IMR-90 (cell line): Measurements from ENCODE around the gene SSNA1. TPM values are rescaled to one million over a fixed set of nuclear protein-coding genes. Genes with fewer than 3 reads are reported as not detected.

Experiments used
- ATAC-seq: fragments of 200-7000 bp; cut with Tn5 transposase; 2 replicates; pipeline ENCODE4 v1.9.1; 2020; ENCODE audit warnings: low read depth, mild to moderate bottlenecking, moderate library complexity
- BruUV-seq: library from RNA; stranded (reverse); fragments of 400-500 nt; replicated peaks from 2 replicates; lab custom pipeline; 2021; lab: Mats Ljungman, UMichigan
- CTCF ChIA-PET: fragments of 300-600 bp; formaldehyde crosslinking; extraction: SDS; loops from one replicate; lab custom pipeline; 2021; ENCODE audit warnings: antibody characterized with exemption; lab: Yijun Ruan, JAX
- POLR2A ChIA-PET: fragments of 300-600 bp; sonication (Branson Sonifier 250); formaldehyde crosslinking; loops from one replicate; lab custom pipeline; 2022; ENCODE audit warnings: antibody characterized with exemption; ENCODE audit not compliant: unreplicated experiment; lab: Charles Lee
- DNase-seq: peaks from one replicate; pipeline ENCODE4 v3.0.0; 2013
- H2AFZ ChIP-seq: replicated peaks from 2 replicates; pipeline ENCODE3; 2013; ENCODE audit warnings: low read length, mild to moderate bottlenecking; ENCODE audit not compliant: poor library complexity
- H2AK5ac ChIP-seq: 2 replicates; pipeline ENCODE4 v1.6.1; 2013; ENCODE audit warnings: low read depth, low read length, inconsistent platforms
- H2AK9ac ChIP-seq: replicated peaks from 2 replicates; pipeline ENCODE3; 2013; ENCODE audit warnings: mild to moderate bottlenecking, low read depth, low read length, moderate library complexity; ENCODE audit not compliant: poor library complexity
- H2BK120ac ChIP-seq: 2 replicates; pipeline ENCODE4 v1.6.1; 2013; ENCODE audit warnings: low read depth, low read length, inconsistent platforms
- H2BK15ac ChIP-seq: 3 replicates; pipeline ENCODE4 v1.6.1; 2013; ENCODE audit warnings: low read depth, low read length, inconsistent platforms
- H2BK20ac ChIP-seq: 2 replicates; pipeline ENCODE4 v1.6.1; 2013; ENCODE audit warnings: low read depth, mild to moderate bottlenecking, inconsistent platforms, low read length, moderate library complexity
- H2BK5ac ChIP-seq: 2 replicates; pipeline ENCODE4 v1.6.1; 2013; ENCODE audit warnings: mild to moderate bottlenecking, low read depth, low read length, inconsistent platforms; ENCODE audit not compliant: poor library complexity, severe bottlenecking
- H3K14ac ChIP-seq: replicated peaks from 2 replicates; pipeline ENCODE4 v1.6.1; 2013; ENCODE audit warnings: low read depth, low read length, inconsistent platforms
- H3K18ac ChIP-seq: 2 replicates; pipeline ENCODE4 v1.6.1; 2013; ENCODE audit warnings: low read depth, low read length, control low read depth
- H3K23ac ChIP-seq: 2 replicates; pipeline ENCODE4 v1.6.1; 2013; ENCODE audit warnings: low read depth, low read length, inconsistent platforms
- H3K27ac ChIP-seq: 2 replicates; pipeline ENCODE4 v1.5.1; 2013; ENCODE audit warnings: mild to moderate bottlenecking, control low read depth, low read length; ENCODE audit not compliant: insufficient read depth
- H3K27me3 ChIP-seq: 2 replicates; pipeline ENCODE4 v1.6.1; 2013; ENCODE audit warnings: low read length; ENCODE audit not compliant: control insufficient read depth, insufficient read depth
- H3K36me3 ChIP-seq: 2 replicates; pipeline ENCODE4 v1.6.1; 2013; ENCODE audit warnings: low read length, mixed read lengths; ENCODE audit not compliant: control insufficient read depth, insufficient read depth
- H3K4ac ChIP-seq: 2 replicates; pipeline ENCODE4 v1.6.1; 2013; ENCODE audit warnings: low read depth, low read length, inconsistent platforms
- H3K4me1 ChIP-seq: 2 replicates; pipeline ENCODE4 v1.6.1; 2013; ENCODE audit warnings: low read length, mixed read lengths; ENCODE audit not compliant: control insufficient read depth, insufficient read depth
- H3K4me2 ChIP-seq: 2 replicates; pipeline ENCODE4 v1.6.1; 2013; ENCODE audit warnings: low read depth, mild to moderate bottlenecking, control low read depth, low read length, moderate library complexity
- H3K4me3 ChIP-seq: 2 replicates; pipeline ENCODE4 v1.5.1; 2013; ENCODE audit warnings: low read depth, mild to moderate bottlenecking, control low read depth, low read length, moderate library complexity; ENCODE audit not compliant: insufficient read depth
- H3K56ac ChIP-seq: 2 replicates; pipeline ENCODE4 v1.6.1; 2013; ENCODE audit warnings: low read length, inconsistent platforms; ENCODE audit not compliant: insufficient read depth; ENCODE audit errors: extremely low read depth
- H3K79me1 ChIP-seq, 2 experiments: 2 replicates each; pipeline ENCODE4 v1.6.1; 2013; ENCODE audit warnings: low read length in 2 of 2, inconsistent platforms in 1 of 2, low read depth in 1 of 2
- H3K9ac ChIP-seq: 2 replicates; pipeline ENCODE4 v1.6.1; 2013; ENCODE audit warnings: low read depth, low read length, control low read depth
- H3K9me1 ChIP-seq: 2 replicates; pipeline ENCODE4 v1.6.1; 2013; ENCODE audit warnings: low read length, inconsistent platforms; ENCODE audit not compliant: insufficient read depth
- H3K9me3 ChIP-seq: 2 replicates; pipeline ENCODE4 v1.6.1; 2013; ENCODE audit warnings: low read length; ENCODE audit not compliant: control insufficient read depth, insufficient read depth
- H4K20me1 ChIP-seq: 2 replicates; pipeline ENCODE4 v1.6.1; 2013; ENCODE audit warnings: low read length, inconsistent platforms; ENCODE audit not compliant: insufficient read depth
- H4K5ac ChIP-seq: 2 replicates; pipeline ENCODE4 v1.6.1; 2013; ENCODE audit warnings: mild to moderate bottlenecking, low read depth, low read length, control low read depth
- H4K8ac ChIP-seq, 2 experiments: 2 replicates each; pipeline ENCODE4 v1.6.1; 2013; ENCODE audit warnings: low read depth in 2 of 2, low read length in 2 of 2, control low read depth in 1 of 2, inconsistent platforms in 1 of 2
- H4K91ac ChIP-seq: 2 replicates; pipeline ENCODE4 v1.6.1; 2013; ENCODE audit warnings: low read depth, low read length, inconsistent platforms; ENCODE audit not compliant: insufficient read depth
- FOS ChIP-seq: fragments of 150-350 bp; IDR thresholded peaks from 2 replicates; pipeline ENCODE4 v1.6.1; 2016; ENCODE audit warnings: low read depth, low read length
- RCOR1 ChIP-seq: IDR thresholded peaks from 2 replicates; pipeline ENCODE4 v1.6.1; 2012; ENCODE audit warnings: mild to moderate bottlenecking, low read length, improper control_type of control experiment; ENCODE audit not compliant: insufficient replicate concordance
- WGBS, 2 experiments: methylation state at CpG; one replicate each; pipeline versions ENCODE4 v1.1.5 to v1.1.7; 2013; ENCODE audit warnings: missing lambda C conversion rate in 2 of 2; ENCODE audit not compliant: insufficient read length in 1 of 2; ENCODE audit errors: extremely low coverage in 2 of 2; 5-methylcytosine and 5-hydroxymethylcytosine counted together
- dilution Hi-C: fragments of 300-500 bp; cut with HindIII; formaldehyde crosslinking; loops from one replicate; pipeline ENCODE4 v1.14.3; 2018; ENCODE audit warnings: low sequenced_read_pairs; ENCODE audit not compliant: unreplicated experiment
- in situ Hi-C: fragments of 300-500 bp; cut with MboI; formaldehyde crosslinking; loops from 3 replicates; pipeline ENCODE4 v1.14.3; 2019; ENCODE audit warnings: low sequenced_read_pairs, inconsistent platforms, mixed read lengths
- intact Hi-C: fragments of 100-400 bp; cut with micrococcal nuclease; formaldehyde crosslinking; loops from 2 replicates; pipeline ENCODE4 v1.10.0; 2022
- polyA plus RNA-seq, 3 experiments: library from polyadenylated mRNA; depleted of rRNA; stranded (reverse); fragments of >200 nt; gene quantifications; 2 replicates each; pipeline ENCODE4 v1.2.3, GENCODE V29; 2012; ENCODE audit warnings: low replicate concordance in 1 of 3
- total RNA-seq: library from RNA; depleted of rRNA; stranded (reverse); fragments of >200 nt; gene quantifications from 2 replicates; pipeline ENCODE4 v1.2.3, GENCODE V29; 2012
- TF ChIP-seq, protein P1 (sequence below): fragments of 150-350 bp; IDR thresholded peaks from 2 replicates; pipeline ENCODE4 v1.6.1; 2017; ENCODE audit warnings: mild to moderate bottlenecking, antibody characterized with exemption, low read length, low read depth

Gene SSNA1
- total and polyA plus RNA-seq, 2 of the 4 experiments (the other 2 are of a cell fraction) = 55.7 to 86.7 TPM

DNA sequence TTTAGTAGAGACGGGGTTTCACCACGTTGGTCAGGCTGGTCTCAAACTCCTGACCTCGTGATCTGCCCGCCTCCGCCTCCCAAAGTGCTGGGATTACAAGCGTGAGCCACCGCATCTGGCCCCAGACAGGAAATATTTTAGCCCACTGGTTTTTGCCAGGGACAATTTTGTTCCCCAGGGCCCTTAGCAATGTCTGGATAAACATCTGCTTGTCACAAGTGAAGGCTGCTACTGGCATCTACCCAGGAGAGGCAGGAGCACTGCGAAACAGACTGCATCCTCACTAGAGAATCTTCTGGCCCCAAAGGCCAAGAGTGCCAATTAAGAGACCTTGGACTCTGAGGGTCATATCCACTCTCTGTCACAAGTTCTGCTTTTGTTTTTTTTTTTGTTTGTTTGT is 14.5 kb downstream of the SSNA1 start:
- no TSS peak for BruUV-seq
- WGBS, 2 experiments = 89% methylated on average over 7 of the region's 8 CpGs; no CpG with 5 or more reads in 1 of the 2 experiments

More for the DNA sequence above, 14.5 kb downstream of the SSNA1 start:
- Histone ChIP-seq H3K79me1 (peaks cover 47 to 81% of the 10 kb centered on the region in 2 experiments), H3K4ac (no peak overlapping the region), H4K5ac (no peak overlapping the region), H3K27me3 (no peaks in the 10 kb centered on the region), H3K56ac (no peak overlapping the region), H2BK120ac (no peak overlapping the region), H3K23ac (no peak overlapping the region), H3K9me1 (0 out of 2 replicates have a peak, but pooled peaks cover 2% of the 10 kb centered on the region), H3K36me3 (peaks cover 5% of the 10 kb centered on the region), H3K14ac (no peak overlapping the region), H2AK9ac (no peak overlapping the region), H4K20me1 (peaks cover 25% of the 10 kb centered on the region), H4K91ac (no peak overlapping the region), H3K27ac (no peak overlapping the region), H2BK15ac (no peak overlapping the region), H3K4me2 (no peak overlapping the region), H3K9ac (no peak overlapping the region), H3K9me3 (no peaks in the 10 kb centered on the region), H2AK5ac (no peak overlapping the region), H3K4me1 (peaks cover 24% of the 10 kb centered on the region), H2AFZ (no peak overlapping the region), H4K8ac (no peak overlapping the region), H2BK20ac (no peak overlapping the region), H3K4me3 (no peak overlapping the region), H3K18ac (no peak overlapping the region), H2BK5ac (no peak overlapping the region)
- dilution Hi-C loops (no loop called here), in situ Hi-C loops (no loop called here), intact Hi-C loops (no loop called here)
- DNase-seq (no peak), ATAC-seq (no peak)
- TF ChIP-seq RCOR1 = no peak
- TF ChIP-seq, protein P1, sequence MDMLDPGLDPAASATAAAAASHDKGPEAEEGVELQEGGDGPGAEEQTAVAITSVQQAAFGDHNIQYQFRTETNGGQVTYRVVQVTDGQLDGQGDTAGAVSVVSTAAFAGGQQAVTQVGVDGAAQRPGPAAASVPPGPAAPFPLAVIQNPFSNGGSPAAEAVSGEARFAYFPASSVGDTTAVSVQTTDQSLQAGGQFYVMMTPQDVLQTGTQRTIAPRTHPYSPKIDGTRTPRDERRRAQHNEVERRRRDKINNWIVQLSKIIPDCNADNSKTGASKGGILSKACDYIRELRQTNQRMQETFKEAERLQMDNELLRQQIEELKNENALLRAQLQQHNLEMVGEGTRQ = no peak
- TF ChIP-seq FOS = no peak
- ChIA-PET POLR2A (no interaction called here), CTCF (no interaction called here)
